B cell (primary cell): Measurements from ENCODE around the gene PEAK1. TPM values are rescaled to one million over a fixed set of nuclear protein-coding genes. Genes with fewer than 3 reads are reported as not detected.

Experiments used
- ATAC-seq: fragments of 200-7000 bp; cut with Tn5 transposase; one replicate; pipeline ENCODE4 v1.10.0; 2021; ENCODE audit warnings: low read depth, mild to moderate bottlenecking, moderate number of reproducible peaks, moderate library complexity
- CTCF ChIA-PET: fragments of 350-600 bp; sonication (Branson Sonifier 250); formaldehyde crosslinking; loops from one replicate; lab custom pipeline; 2021; ENCODE audit warnings: antibody characterized with exemption, inconsistent platforms; lab: Charles Lee
- POLR2A ChIA-PET: fragments of 350-600 bp; sonication (Branson Sonifier 250); formaldehyde crosslinking; loops from one replicate; lab custom pipeline; 2021; ENCODE audit warnings: antibody characterized with exemption; lab: Charles Lee
- DNase-seq: peaks from one replicate; pipeline ENCODE4 v3.0.0; 2013
- H2AFZ ChIP-seq: 2 replicates; pipeline ENCODE4 v1.6.1; 2012; ENCODE audit warnings: mild to moderate bottlenecking, low read depth, low read length; ENCODE audit not compliant: insufficient read depth, poor library complexity, severe bottlenecking
- H3K27ac ChIP-seq, 2 donors: 1 replicate in 1 of 2; 2 replicates in 1 of 2; pipeline ENCODE4 v1.5.1; 2012 to 2013; ENCODE audit warnings: low read length in 2 of 2, mild to moderate bottlenecking in 2 of 2, moderate library complexity in 1 of 2
- H3K27me3 ChIP-seq, 4 experiments: fragments of 200-600 bp in 1 of 4; sonication (generic) in 1 of 4; replicated peaks in 1 of 4; 1 replicate in 2 of 4; 2 replicates in 2 of 4; pipeline versions ENCODE4 v1.6.1 to v1.7.0; 2013 to 2016; ENCODE audit warnings: low read length in 3 of 4, mild to moderate bottlenecking in 2 of 4, mixed read lengths in 1 of 4, moderate library complexity in 1 of 4; ENCODE audit not compliant: insufficient read depth in 4 of 4, control insufficient read depth in 3 of 4; ENCODE audit errors: control extremely low read depth in 1 of 4
- H3K36me3 ChIP-seq, 2 experiments: replicated peaks in 1 of 2; 1 replicate in 1 of 2; 2 replicates in 1 of 2; pipeline versions ENCODE4 v1.6.1 to v1.7.1; 2013; ENCODE audit warnings: low read length in 1 of 2; ENCODE audit not compliant: insufficient read depth in 2 of 2, control insufficient read depth in 1 of 2; ENCODE audit errors: control extremely low read depth in 1 of 2, extremely low read depth in 1 of 2
- H3K4me1 ChIP-seq, 2 donors: fragments of 200-600 bp in 1 of 2; sonication (generic) in 1 of 2; 1 replicate in 1 of 2; 2 replicates in 1 of 2; pipeline versions ENCODE4 v1.5.1 to v1.6.1; 2013 to 2017; ENCODE audit warnings: low read length in 2 of 2; ENCODE audit not compliant: control insufficient read depth in 2 of 2, insufficient read depth in 2 of 2
- H3K4me2 ChIP-seq: replicated peaks from 2 replicates; pipeline ENCODE3; 2012; ENCODE audit warnings: mild to moderate bottlenecking, low read depth, low read length; ENCODE audit not compliant: poor library complexity, severe bottlenecking
- H3K4me3 ChIP-seq, 5 experiments: fragments of 200-600 bp in 1 of 5; sonication (generic) in 1 of 5; 1 replicate in 3 of 5; 2 replicates in 2 of 5; pipeline versions ENCODE4 v1.5.1 to v1.7.0; 2011 to 2016; ENCODE audit warnings: low read length in 4 of 5, mild to moderate bottlenecking in 4 of 5, low read depth in 2 of 5, control low read depth in 1 of 5, moderate library complexity in 1 of 5; ENCODE audit not compliant: insufficient read depth in 1 of 5; ENCODE audit errors: control extremely low read depth in 1 of 5, extremely low read depth in 1 of 5
- H3K79me2 ChIP-seq: fragments of 200-600 bp; sonication (generic); one replicate; pipeline ENCODE4 v1.6.0; 2016; ENCODE audit warnings: low read length; ENCODE audit not compliant: control insufficient read depth, insufficient read depth
- H3K9ac ChIP-seq: fragments of 200-600 bp; sonication (generic); 2 replicates; pipeline ENCODE4 v1.6.1; 2017; ENCODE audit warnings: mild to moderate bottlenecking, low read length, moderate library complexity
- H3K9me3 ChIP-seq, 3 donors: one replicate each; pipeline versions ENCODE4 v1.6.1 to v1.7.1; 2013; ENCODE audit warnings: low read length in 2 of 3; ENCODE audit not compliant: control insufficient read depth in 2 of 3, insufficient read depth in 1 of 3; ENCODE audit errors: control extremely low read depth in 1 of 3
- H4K20me1 ChIP-seq: 2 replicates; pipeline ENCODE4 v1.6.0; 2012; ENCODE audit warnings: mild to moderate bottlenecking, low read length; ENCODE audit not compliant: insufficient read depth, control insufficient read depth, poor library complexity, severe bottlenecking
- H3K27ac Mint-ChIP-seq: one replicate; pipeline ENCODE4 v1.8.0; 2021; ENCODE audit warnings: mixed read lengths
- H3K27me3 Mint-ChIP-seq: one replicate; pipeline ENCODE4 v1.8.0; 2021; ENCODE audit warnings: mixed read lengths
- H3K4me1 Mint-ChIP-seq: one replicate; pipeline ENCODE4 v1.8.0; 2021; ENCODE audit warnings: mixed read lengths
- H3K4me3 Mint-ChIP-seq: one replicate; pipeline ENCODE4 v1.8.0; 2021; ENCODE audit warnings: mixed read lengths
- H3K9me3 Mint-ChIP-seq: one replicate; pipeline ENCODE4 v1.8.0; 2022; ENCODE audit warnings: mixed read lengths; ENCODE audit not compliant: insufficient read depth
- CTCF ChIP-seq: fragments of 200-600 bp; IDR thresholded peaks from one replicate; pipeline ENCODE4 v1.8.0; 2022; ENCODE audit warnings: antibody characterized with exemption, mild to moderate bottlenecking
- EZH2 ChIP-seq: IDR thresholded peaks from 2 replicates; pipeline ENCODE4 v1.6.1; 2012; ENCODE audit warnings: borderline replicate concordance, low read depth, mild to moderate bottlenecking, moderate library complexity, low read length; ENCODE audit not compliant: insufficient read depth, poor library complexity, severe bottlenecking
- WGBS: methylation state at CpG from one replicate; pipeline ENCODE4 v1.1.5; 2013; ENCODE audit warnings: missing lambda C conversion rate; ENCODE audit not compliant: insufficient coverage; 5-methylcytosine and 5-hydroxymethylcytosine counted together
- intact Hi-C: fragments of 100-400 bp; cut with micrococcal nuclease; formaldehyde crosslinking; loops from one replicate; pipeline ENCODE4 v1.10.0; 2022
- polyA plus RNA-seq: library from polyadenylated mRNA; depleted of rRNA; stranded (reverse); fragments of >200 nt; gene quantifications from 2 replicates; pipeline ENCODE4 v1.2.3, GENCODE V29; 2012
- total RNA-seq, 2 donors: library from RNA; stranded (reverse); fragments of 120-200 nt in 1 of 2; gene quantifications; 1 replicate in 1 of 2; 2 replicates in 1 of 2; pipeline versions ENCODE4 v1.2.3 to v1.2.4, GENCODE V29; 2013 to 2022

PEAK1 gene
- total and polyA plus RNA-seq, 2 donors (not counting 1 experiment from before 2014, with no cell fraction given) = 13.4 to 38.0 TPM

DNA sequence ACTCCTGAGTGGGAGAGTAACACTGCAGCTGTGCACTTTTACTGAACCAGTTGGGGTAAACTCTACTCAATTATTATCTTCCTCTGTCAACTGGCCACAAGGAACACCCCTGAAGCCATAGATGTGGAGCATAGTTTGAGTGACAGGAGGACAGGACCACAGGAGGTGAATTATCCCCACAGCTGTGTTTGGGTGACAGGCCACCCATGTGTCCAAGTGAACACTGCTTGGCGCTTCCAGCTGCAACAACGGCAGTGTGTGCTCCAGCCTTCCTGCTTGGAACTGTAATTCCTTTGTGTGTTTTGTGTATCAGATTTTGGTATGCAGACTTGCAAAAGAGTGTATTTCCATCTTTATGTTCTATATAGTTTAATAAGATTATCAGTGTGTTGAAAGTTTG is 328.8 kb downstream of the PEAK1 start:
- H3K27me3 ChIP-seq = no peaks in the 10 kb centered on the region
- H3K9me3 Mint-ChIP-seq = no peaks in the 10 kb centered on the region
- H3K4me1 ChIP-seq = peaks cover 4 to 8% of the 10 kb centered on the region in 2 donors
- H3K4me2 ChIP-seq = no peak overlapping the region
- intact Hi-C loops = no loop called here
- H3K36me3 ChIP-seq = no peaks in the 10 kb centered on the region
- no peaks in the 10 kb centered on the region for H4K20me1 ChIP-seq
- H3K9me3 ChIP-seq = no peaks in the 10 kb centered on the region
- no peak for TF ChIP-seq EZH2
- TF ChIP-seq CTCF = no peak
- H2AFZ ChIP-seq = no peak overlapping the region
- H3K79me2 ChIP-seq = no peaks in the 10 kb centered on the region
- ChIA-PET CTCF (no interaction called here), POLR2A (no interaction called here)
- H3K4me1 Mint-ChIP-seq = peaks cover 3% of the 10 kb centered on the region
- DNase-seq = no peak
- H3K4me3 ChIP-seq = no peak overlapping the region
- H3K9ac ChIP-seq = no peak overlapping the region
- no peak overlapping the region for H3K4me3 Mint-ChIP-seq
- H3K27me3 Mint-ChIP-seq = no peaks in the 10 kb centered on the region
- 100% methylated on average over 2 of the region's 2 CpGs for WGBS
- H3K27ac Mint-ChIP-seq = no peak overlapping the region
- no peak overlapping the region for H3K27ac ChIP-seq
- no peak for ATAC-seq

GRCh38 chr15:77087213-77087612 is 332.7 kb downstream of the PEAK1 start:
- intact Hi-C loops = no loop called here
- WGBS = 100% methylated on average over 1 of the region's 2 CpGs
- Histone ChIP-seq H4K20me1 (no peaks in the 10 kb centered on the region), H3K9ac (no peak overlapping the region), H2AFZ (no peak overlapping the region), H3K4me1 (peaks cover 40 to 46% of the 10 kb centered on the region in 2 donors), H3K27ac (no peak overlapping the region), H3K4me3 (no peak overlapping the region), H3K9me3 (no peaks in the 10 kb centered on the region), H3K4me2 (no peak overlapping the region), H3K79me2 (no peaks in the 10 kb centered on the region), H3K36me3 (no peaks in the 10 kb centered on the region), H3K27me3 (no peaks in the 10 kb centered on the region)
- Mint-ChIP-seq H3K4me3 (no peak overlapping the region), H3K27ac (no peak overlapping the region), H3K9me3 (no peaks in the 10 kb centered on the region), H3K4me1 (peaks cover 40% of the 10 kb centered on the region), H3K27me3 (no peaks in the 10 kb centered on the region)
- no peak for TF ChIP-seq CTCF
- TF ChIP-seq EZH2 = no peak
- CTCF ChIA-PET = no interaction called here
- POLR2A ChIA-PET = interaction anchor here (0.7 kb wide), 1 partner anchor 1064 kb away, joined by 4 read pairs; no protein-coding TSS in a partner anchor
- ATAC-seq (no peak), DNase-seq (no peak)
